HG03025 (cell line): Measurements from ENCODE around the gene TAF11L3.
"Not testable (repeated sequence)": the region's sequence is repeated elsewhere in the genome, so short reads cannot be mapped to it uniquely, and the experiment has no call there.

ENCODE experiments used
- ATAC-seq: cut with Tn5 transposase; IDR thresholded peaks from one replicate; pipeline ENCODE4 v1.9.1; 2021; ENCODE audit warnings: mild to moderate bottlenecking, moderate library complexity; ENCODE audit not compliant: unreplicated experiment, low FRiP score

The TAF11L3 gene

DNA sequence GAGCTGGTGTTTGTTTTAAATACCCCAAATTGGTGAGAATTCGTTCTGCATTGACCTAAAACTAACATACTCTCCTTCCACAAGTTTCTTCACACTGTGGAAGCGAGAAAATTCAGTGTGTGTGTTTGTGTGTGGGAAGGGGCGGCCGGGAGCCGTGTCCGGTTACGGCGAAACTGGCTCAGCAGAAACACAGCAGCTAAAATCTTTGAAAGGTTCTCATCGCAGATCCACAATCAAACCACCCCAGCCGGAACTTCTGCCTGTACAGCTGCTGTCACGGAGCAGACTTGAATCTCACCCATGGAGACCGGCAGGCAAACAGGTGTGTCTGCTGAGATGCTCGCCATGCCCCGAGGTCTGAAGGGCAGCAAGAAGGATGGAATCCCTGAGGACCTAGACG lies at the start of gene TAF11L3:
Gene TAF11L3 (plus strand): TSS at position 301 of the 400 bp plus-strand sequence.
- ATAC-seq, result not testable (repeated sequence)

- ATAC-seq, result no peak
Measured at GRCh38 chr5:17470064-17470463, 48.1 kb upstream of the TAF11L3 start.

DNA sequence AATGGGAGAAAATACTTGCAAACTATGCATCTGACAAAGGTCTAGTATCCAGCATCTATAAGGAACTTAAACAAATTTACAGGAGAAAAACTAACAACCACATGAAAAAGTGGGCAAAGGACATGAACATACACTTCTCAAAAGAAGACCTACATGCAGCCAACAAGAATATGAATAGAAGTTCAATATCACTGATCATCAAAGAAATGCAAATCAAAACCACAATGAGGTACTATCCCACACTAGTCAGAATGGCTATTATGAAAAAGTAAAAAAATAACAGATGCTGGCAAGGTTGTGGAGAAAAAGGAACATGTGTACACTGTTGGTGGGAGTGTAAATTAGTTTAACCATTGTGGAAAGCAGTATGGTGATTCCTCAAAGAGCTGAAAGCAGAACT lies 43.1 kb upstream of the TAF11L3 start:
- ATAC-seq, result not testable (repeated sequence)

- ATAC-seq, result no peak
Measured at GRCh38 chr5:17477043-17477442, 41.1 kb upstream of the TAF11L3 start.

DNA sequence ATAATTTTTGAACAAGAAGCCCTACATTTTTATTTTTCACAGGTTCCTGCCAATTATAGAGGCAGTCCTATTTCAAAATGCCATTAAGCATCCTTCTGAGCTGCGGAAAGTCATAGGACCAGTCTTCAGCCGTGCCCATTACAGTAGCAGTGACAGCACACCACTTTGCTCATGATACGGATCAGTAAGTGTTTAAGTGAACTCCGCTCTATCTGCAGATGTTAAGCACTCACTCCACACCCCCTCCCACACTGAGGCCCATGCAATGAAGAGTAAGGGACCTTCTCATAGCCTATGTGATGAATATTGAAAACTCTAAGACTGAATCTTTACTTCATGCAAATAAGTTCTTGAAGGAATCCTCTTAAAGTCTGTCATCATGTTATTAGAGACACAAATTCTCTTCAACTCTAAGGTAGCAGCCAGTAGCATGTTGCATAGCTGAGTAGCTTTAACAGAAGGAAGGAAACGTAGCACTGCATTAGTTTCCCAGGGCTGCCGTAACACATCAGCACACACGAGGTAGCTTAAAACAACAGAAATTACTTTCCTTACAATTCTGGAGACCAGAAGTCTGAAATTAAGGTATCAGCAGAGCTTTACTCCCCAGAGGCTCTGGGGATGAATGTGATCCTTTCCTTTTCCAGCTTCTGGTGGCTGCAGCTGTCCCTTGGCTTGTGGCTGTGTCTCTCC lies 40.4 kb upstream of the TAF11L3 start:
- ATAC-seq, result no peak

DNA sequence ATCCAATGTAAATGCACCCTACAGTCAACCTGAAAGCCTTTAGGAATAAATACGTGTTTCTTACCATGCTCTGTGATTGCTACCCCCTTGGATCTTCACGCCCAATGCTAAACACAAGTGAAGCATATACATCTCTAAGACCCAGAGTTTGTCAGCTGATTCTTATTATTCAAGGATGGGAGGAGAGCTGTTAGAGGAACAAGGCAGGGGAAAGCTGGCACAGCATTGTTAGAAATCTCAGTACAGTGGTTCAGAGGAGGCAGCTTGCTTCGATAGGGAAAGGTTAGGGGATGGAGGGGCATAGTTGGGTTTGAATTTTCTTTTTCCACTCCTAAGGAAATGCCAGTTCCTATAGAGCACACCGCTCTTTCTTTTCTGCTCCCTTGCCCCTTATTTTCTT lies 36.8 kb upstream of the TAF11L3 start:
- no peak for ATAC-seq

DNA sequence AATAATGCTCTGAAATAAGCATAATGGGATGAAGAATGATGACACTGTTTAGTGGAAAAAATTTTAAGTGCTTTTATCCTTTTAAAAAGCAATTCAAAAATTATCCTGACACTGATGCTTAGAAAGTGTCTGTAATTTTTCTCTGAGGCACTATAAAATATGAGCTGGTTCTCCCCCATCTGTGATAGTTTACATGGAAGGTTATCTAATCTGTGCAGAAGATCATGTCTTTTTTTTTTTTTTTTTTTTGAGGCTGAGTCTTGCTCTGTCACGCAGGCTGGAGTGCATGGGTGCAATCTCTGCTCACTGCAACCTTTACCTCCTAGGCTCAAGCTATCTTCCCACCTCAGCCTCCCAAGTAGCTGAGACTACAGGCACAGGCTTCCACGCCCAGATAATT lies 35.4 kb upstream of the TAF11L3 start:
- no peak for ATAC-seq

DNA sequence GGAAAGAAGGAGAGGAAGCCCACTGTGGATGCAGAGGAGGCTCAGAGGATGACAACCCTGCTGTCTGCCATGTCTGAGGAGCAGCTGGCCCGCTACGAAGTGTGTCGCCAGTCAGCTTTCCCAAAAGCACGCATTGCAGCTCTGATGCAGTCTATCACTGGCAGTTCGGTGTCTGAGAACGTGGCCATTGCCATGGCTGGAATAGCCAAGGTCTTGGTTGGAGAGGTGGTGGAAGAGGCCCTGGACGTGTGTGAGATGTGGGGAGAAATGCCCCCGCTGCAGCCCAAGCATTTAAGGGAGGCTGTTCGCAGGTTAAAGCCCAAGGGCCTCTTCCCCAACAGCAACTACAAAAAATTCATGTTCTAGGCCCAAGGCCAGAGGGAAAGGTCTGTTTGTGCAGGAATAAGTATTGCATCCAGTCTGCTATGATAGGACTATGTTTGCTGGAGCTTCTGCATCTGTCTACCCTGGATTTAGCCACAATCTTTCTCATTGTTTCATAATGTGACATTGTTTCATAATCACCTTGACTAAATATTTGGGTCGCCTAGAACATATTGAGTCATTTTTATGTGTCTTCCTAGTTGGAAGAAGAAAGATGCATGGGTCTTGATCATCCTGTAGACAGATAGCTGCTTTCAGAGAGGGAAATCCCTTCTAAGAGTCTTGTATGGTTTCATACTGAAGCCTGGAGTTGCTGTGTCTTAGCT lies 31.5 kb upstream of the TAF11L3 start:
- not testable (repeated sequence) for ATAC-seq

GRCh38 chr5:17487174-17487512 lies 31.0 kb upstream of the TAF11L3 start:
- ATAC-seq, result no peak

- ATAC-seq, result not testable (repeated sequence)
Measured at GRCh38 chr5:17491257-17491656, 26.9 kb upstream of the TAF11L3 start.

- no peak for ATAC-seq
Measured at GRCh38 chr5:17492770-17493169, 25.4 kb upstream of the TAF11L3 start.

- ATAC-seq, result no peak
Measured at GRCh38 chr5:17497446-17497845, 20.7 kb upstream of the TAF11L3 start.

GRCh38 chr5:17497931-17498330 lies 20.2 kb upstream of the TAF11L3 start, which contains the start of gene TAF11L2:
Gene TAF11L2 (plus strand): TSS chr5:17498231.
- ATAC-seq, result not testable (repeated sequence)

DNA sequence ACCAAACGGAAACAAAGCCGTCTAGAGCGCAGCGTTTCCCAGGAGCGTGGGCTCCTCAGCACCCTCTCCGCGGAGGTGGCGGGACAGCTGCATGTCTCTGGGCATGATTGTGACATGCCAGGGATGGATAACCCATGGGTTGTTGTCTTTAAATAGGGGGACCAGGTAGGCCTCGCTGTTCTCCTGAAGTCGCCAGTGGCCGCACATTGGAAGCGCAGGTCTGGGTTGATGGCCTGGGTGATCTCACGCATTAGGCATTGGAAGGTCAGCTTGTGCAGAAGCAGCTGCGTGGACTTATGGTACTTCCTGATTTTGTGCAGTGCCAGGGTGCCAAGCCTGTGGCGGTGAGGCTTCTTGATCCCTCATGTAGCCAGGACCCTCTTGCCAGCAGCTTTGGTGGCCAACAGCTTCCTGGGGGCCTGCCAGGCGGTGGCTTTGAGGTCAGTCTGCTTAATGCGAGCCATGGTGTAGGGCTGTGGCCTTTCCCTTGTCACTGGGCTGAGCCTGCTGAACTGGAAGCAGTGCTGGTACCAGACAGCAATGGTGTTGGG lies 6.3 kb upstream of the TAF11L3 start:
- no peak for ATAC-seq

DNA sequence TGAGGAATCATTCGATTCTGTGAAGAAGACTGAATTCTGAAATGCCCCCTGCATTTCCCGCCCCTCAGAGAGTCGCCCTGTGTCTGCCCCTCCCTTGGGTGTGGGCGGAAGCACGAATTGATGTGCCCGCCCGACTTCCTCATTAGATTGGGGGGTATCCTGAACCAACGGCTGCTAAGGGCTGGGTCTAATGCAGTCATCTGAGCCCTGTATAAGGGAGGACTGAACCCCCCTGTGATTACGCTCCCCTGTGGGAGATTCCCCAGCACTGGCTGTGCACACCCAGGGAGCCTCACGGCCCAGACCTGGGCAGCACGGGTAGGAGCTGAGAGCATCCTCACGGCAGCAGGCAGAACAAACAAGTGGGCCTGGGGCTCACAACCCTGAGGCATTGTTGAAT lies 641 bp upstream of the TAF11L3 start:
- not testable (repeated sequence) for ATAC-seq

DNA sequence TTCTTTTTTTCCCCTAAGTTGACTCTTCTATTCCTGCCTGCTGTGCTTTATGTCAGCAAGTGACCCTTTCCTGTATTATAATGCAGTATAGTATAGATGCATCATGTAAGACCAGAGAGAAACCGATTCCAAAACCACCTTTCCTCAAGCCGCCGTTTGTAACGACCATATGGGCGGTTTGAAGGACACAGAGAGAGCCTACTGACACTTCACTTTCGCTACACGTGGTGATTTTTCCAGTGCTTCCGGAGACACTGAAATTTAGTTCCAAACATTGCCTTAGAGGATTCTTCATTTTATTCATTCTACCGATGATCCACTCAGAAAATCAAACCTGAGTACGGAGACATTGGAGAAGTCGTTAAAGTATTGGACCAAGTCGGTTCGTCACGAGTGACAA lies 1.3 kb downstream of the TAF11L3 start:
- not testable (repeated sequence) for ATAC-seq

GRCh38 chr5:17521501-17521900 lies 3.3 kb downstream of the TAF11L3 start, which contains the start of gene TAF11L4:
Gene TAF11L4 (plus strand): TSS chr5:17521801.
- not testable (repeated sequence) for ATAC-seq

- not testable (repeated sequence) for ATAC-seq
Measured at GRCh38 chr5:17524935-17525334, 6.8 kb downstream of the TAF11L3 start, which contains the start of gene TAF11L5. Gene TAF11L5 (plus strand): TSS chr5:17525235.

GRCh38 chr5:17526504-17526903 lies 8.3 kb downstream of the TAF11L3 start:
- not testable (repeated sequence) for ATAC-seq

DNA sequence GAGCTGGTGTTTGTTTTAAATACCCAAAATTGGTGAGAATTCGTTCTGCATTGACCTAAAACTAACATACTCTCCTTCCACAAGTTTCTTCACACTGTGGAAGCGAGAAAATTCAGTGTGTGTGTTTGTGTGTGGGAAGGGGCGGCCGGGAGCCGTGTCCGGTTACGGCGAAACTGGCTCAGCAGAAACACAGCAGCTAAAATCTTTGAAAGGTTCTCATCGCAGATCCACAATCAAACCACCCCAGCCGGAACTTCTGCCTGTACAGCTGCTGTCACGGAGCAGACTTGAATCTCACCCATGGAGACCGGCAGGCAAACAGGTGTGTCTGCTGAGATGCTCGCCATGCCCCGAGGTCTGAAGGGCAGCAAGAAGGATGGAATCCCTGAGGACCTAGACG lies 10.2 kb downstream of the TAF11L3 start, which contains the start of gene TAF11L6:
Gene TAF11L6 (plus strand): TSS at position 301 of the 400 bp plus-strand sequence.
- ATAC-seq, result not testable (repeated sequence)
